Erythroblast (primary cell): ENCODE measurements around the gene MAT1A.

Experiments
- DNase-seq, 2 experiments: peaks; one replicate each; lab custom pipeline; 2025; lab: John Stamatoyannopoulos, UW
- GATA1 ChIP-seq: IDR thresholded peaks from 2 replicates; pipeline ENCODE4 v1.6.1; 2011; ENCODE audit warnings: low read depth, mild to moderate bottlenecking, control low read depth, low read length, moderate library complexity
- POLR2A ChIP-seq: IDR thresholded peaks from 2 replicates; pipeline ENCODE4 v1.6.1; 2011; ENCODE audit warnings: mild to moderate bottlenecking, low read length

The MAT1A gene

GRCh38 chr10:80277567-80278250, 11.7 kb downstream of the MAT1A start:
- TF ChIP-seq POLR2A = no peak
- TF ChIP-seq GATA1 = no peak
- DNase-seq = no peak

- TF ChIP-seq GATA1 = no peak
- TF ChIP-seq POLR2A = no peak
- no peak for DNase-seq
Observed at GRCh38 chr10:80277016-80277415, 12.4 kb downstream of the MAT1A start.

- DNase-seq = no peak
- no peak for TF ChIP-seq POLR2A
- no peak for TF ChIP-seq GATA1
Observed at GRCh38 chr10:80276335-80276734, 13.1 kb downstream of the MAT1A start.

DNA sequence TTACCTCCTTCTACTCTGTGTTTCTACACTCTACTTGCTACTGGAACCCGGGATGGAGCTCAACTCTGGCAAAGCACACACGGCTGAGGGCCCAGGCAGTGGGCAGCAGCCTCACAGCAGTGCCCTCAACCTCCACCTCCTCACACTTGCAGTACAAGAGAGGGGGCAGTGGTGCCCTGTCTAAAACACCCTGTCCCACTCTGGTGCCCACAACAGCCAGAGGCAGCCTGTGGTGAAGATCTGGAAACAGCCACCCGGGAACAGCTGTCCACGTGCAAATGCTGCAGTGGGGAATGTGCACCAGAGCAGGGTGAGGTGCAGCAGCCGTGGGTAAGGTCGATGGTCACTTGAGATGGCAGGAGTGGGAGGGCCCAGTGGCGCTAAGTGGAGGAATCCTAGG, 13.7 kb downstream of the MAT1A start:
- TF ChIP-seq POLR2A (no peak), GATA1 (no peak)
- no peak for DNase-seq

- TF ChIP-seq GATA1 = no peak
- TF ChIP-seq POLR2A = no peak
- DNase-seq = no peak
Observed at GRCh38 chr10:80275135-80275498, 14.3 kb downstream of the MAT1A start.

DNA sequence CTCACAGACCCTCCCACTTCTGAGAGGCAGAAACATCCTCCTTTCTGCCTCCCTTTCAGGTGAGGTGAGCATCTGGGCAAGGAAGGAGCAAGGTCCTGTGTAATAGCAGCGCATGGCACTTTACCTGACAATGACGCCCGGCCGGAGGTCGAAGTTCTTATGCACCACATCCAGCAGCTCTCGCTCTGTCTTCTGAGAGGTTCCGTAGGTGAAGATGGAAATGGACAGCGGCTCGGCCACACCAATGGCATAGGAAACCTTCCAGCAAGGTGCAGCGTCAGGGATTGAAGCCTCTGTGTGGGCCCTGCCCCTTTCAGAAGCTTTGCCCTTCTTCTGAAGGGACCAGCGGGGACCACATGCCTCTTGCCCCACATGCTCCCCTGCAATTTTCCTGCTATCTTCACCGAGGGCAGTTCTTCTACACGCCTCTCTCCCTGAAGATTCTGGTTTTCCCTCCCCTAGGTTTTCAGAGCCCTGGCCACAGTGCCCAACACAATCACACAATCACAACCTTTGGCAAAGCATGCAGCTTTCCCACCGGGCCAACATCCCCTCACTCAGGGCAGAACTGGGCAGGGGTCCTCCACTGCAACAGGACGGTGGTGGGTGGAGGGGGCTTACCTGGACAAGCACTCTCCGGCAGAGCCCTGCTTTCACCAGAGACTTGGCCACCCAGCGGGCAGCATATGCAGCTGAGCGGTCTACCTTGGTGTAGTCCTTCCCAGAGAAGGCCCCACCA, 14.9 kb downstream of the MAT1A start:
- TF ChIP-seq POLR2A (no peak), GATA1 (no peak)
- DNase-seq = no peak

DNA sequence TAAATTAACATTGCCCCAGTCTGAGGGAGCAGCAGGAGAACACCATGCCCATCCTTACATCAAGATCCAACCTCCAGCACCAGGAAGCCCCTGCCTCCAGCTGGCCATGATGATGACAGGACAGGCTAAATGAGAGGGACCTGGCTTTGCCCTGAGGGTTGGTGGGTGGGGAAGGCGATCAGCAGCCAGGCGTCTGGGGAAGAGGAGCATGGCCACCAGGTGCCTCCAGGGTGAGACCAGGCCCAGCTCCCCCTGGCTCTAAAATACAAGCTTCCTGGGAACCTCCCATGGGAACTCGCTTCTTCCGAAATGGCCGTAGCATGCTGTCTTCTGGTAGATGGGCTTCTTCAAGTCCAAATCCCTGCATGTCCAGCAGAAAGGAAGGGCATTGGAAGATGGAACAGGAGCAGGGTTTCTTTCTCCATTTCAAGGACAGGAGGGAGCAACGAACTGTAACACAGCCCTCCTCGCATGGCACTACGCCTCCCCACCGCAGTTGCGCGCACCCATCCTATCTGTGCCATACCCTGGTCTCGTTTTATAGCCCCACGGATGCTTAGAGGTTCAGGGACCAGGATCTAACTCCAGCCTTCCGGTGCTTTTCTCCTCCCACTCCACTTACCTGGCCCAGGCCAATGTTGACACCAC, 15.8 kb downstream of the MAT1A start:
- DNase-seq = no peak
- TF ChIP-seq GATA1 (no peak), POLR2A (no peak)

- peak; percentile 52 to 58 for DNase-seq
- TF ChIP-seq POLR2A (no peak), GATA1 (no peak)
Observed at GRCh38 chr10:80272793-80273522, 16.5 kb downstream of the MAT1A start.

DNA sequence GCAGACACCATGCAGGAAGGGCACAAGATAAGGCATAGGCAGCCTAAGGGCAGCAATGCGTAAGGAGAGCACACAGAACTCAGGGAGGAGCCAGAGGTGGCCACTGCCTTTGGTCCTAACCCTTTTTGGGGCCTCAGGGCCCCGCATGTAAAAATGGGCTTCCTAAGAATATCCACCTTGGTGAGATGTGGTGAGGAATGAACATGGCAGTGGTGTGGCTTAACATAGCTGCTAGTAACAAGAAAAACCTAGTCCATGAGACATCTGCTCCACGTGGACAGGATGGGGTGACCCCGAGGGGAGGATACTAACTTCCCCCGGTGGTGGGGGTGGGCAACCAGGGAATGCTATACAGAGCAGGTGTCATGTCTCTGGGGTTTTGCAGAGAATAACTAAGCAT, 18.0 kb downstream of the MAT1A start:
- no peak for DNase-seq
- TF ChIP-seq GATA1 (no peak), POLR2A (no peak)

DNA sequence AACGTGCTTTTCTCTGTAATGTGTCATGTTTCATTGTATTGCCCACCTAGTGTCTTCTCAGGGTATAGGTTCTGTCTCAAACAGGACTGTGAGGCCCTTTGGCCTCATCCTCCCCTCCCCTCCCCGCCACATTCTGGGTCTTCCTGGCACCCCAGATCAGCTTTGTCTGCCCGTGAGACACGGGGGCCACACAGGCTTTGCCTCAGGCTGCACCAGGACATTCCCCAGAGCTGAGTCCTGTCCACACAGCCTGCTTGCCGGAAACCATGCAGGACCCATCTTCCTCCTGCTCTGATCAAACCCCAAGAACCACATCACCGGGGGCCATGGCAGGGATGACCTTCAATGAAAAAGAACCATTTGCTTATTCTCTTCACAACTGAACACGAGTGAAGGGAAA, 18.6 kb downstream of the MAT1A start:
- TF ChIP-seq POLR2A (no peak), GATA1 (no peak)
- no peak for DNase-seq

DNA sequence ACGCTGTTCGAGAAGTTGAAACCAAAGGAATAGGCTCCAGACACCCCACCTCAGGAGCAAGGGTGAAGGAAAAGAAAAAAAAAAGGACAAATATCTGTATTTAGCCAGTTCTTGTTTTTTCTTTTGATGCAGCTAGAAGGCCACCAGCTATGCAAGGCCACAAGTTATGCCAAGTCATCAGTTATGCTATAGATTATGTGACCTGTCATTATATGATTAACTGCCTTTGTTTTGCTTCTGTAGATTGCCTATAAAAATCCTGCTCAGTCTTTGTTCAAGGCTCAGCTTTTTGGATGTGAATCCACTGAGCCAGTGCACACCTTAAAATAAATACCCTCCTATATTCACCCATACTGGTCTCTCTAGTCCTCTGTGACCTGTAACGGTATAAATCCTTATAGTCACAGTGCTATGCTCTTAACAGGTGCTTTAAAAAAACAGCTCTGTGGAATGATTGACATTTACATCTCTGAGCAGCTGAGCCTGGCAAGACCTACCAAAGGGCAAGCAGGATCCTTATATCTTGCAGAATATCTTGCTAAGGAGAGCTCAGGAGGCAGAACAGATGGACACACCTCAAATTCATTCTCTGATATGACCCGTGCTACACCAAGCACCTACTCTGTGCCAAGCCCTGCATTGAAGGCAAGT, 20.4 kb downstream of the MAT1A start:
- TF ChIP-seq POLR2A (no peak), GATA1 (no peak)
- no peak for DNase-seq

- TF ChIP-seq GATA1 = no peak
- no peak for TF ChIP-seq POLR2A
Observed at GRCh38 chr10:80268266-80268665, 21.2 kb downstream of the MAT1A start.

DNA sequence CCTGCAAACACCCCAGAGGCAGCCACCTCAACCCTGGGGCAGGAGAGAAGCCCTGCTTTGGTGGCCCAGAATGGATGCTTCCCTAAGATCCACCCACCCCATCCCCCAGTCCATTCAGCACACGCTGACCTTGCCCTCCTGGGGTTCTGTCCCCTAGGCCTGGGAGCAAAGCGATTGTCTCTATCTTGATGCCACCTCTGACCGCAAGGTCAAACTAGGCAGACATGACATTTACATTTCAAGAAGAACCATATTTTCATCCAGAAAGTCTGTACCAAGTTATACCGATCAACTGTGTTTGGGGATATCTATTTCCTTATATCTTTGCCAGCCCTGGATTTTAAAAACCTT, 23.0 kb downstream of the MAT1A start:
- DNase-seq = no peak
- TF ChIP-seq POLR2A (no peak), GATA1 (no peak)

More at GRCh38 chr10:80268266-80268665, 21.2 kb downstream of the MAT1A start:
- DNase-seq = no peak
